Large intestine (tissue), 3 donors: ENCODE results near the gene ARHGEF25. TPM values are rescaled to one million over a fixed set of nuclear protein-coding genes. Genes with fewer than 3 reads are reported as not detected.
A peak's percentile ranks its signal among the peaks of the same experiment; 100 is the strongest.

Source experiments
- DNase-seq, 2 donors: peaks; one replicate each; pipeline versions ENCODE4 v3.0.0 to v3.0.0-alpha.2; 2013
- H3K27ac ChIP-seq: one replicate; pipeline ENCODE4 v1.5.1; 2013; ENCODE audit warnings: low read length
- H3K27me3 ChIP-seq: 2 replicates; pipeline ENCODE4 v1.6.1; 2013; ENCODE audit warnings: low read length; ENCODE audit not compliant: control insufficient read depth, insufficient read depth
- H3K36me3 ChIP-seq: 2 replicates; pipeline ENCODE4 v1.6.1; 2013; ENCODE audit warnings: low read length; ENCODE audit not compliant: control insufficient read depth, insufficient read depth
- H3K4me1 ChIP-seq: one replicate; pipeline ENCODE4 v1.6.1; 2013; ENCODE audit warnings: low read length; ENCODE audit not compliant: control insufficient read depth, insufficient read depth
- H3K4me3 ChIP-seq: one replicate; pipeline ENCODE4 v1.5.1; 2013; ENCODE audit warnings: low read length
- H3K9me3 ChIP-seq: one replicate; pipeline ENCODE4 v1.6.1; 2013; ENCODE audit warnings: mild to moderate bottlenecking, low read depth, low read length, moderate library complexity; ENCODE audit not compliant: control insufficient read depth
- WGBS: methylation state at CpG from one replicate; pipeline ENCODE4 v1.1.5; 2013; ENCODE audit warnings: low lambda C conversion rate; ENCODE audit not compliant: insufficient coverage; 5-methylcytosine and 5-hydroxymethylcytosine counted together
- polyA plus RNA-seq: library from polyadenylated mRNA; unstranded; fragments of 120-200 nt; gene quantifications from one replicate; pipeline ENCODE4 v1.2.1, GENCODE V29; 2013

Gene ARHGEF25
- polyA plus RNA-seq, 1 donor, result 17.8 TPM

DNA sequence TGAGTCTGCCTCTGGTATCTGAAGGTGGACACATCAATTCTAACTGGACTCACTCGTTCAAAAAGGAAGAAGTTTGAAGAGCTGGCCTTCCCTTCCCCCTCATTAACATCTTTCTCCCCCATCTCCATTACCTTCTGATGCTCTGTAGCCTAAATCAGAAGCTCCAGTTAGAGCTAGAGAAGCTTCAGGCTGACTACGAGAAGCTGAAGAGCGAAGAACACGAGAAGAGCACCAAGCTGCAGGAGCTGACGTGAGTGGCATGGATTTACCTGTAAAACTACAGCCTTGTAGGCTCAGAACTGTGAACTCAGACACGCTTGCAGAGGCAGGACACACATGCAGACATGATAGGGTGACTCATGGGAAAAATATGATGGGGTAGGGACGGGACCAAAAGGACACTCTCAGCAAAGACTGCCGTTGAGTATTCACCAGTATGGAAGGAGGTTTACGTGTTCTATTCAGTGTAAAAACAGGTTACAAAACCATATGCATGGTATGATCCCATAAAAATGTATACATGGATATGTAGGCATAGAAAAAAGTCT, 34.5 kb upstream of the ARHGEF25 start:
- Histone ChIP-seq H3K27me3 (peaks cover 3% of the 10 kb centered on the region), H3K9me3 (no peaks in the 10 kb centered on the region), H3K36me3 (no peaks in the 10 kb centered on the region), H3K4me3 (no peak overlapping the region), H3K4me1 (peaks cover 23% of the 10 kb centered on the region), H3K27ac (no peak overlapping the region)
- peak; percentile 26 to 36 for DNase-seq
- 100% methylated on average over 1 of the region's 9 CpGs for WGBS

- Histone ChIP-seq H3K4me3 (no peak overlapping the region), H3K27ac (no peak overlapping the region), H3K9me3 (no peaks in the 10 kb centered on the region), H3K27me3 (peaks cover 2% of the 10 kb centered on the region), H3K36me3 (no peaks in the 10 kb centered on the region), H3K4me1 (peaks cover 23% of the 10 kb centered on the region)
- no peak for DNase-seq
- 89% methylated on average over 3 of the region's 12 CpGs for WGBS
Observed at GRCh38 chr12:57577981-57578758, 33.1 kb upstream of the ARHGEF25 start.

DNA sequence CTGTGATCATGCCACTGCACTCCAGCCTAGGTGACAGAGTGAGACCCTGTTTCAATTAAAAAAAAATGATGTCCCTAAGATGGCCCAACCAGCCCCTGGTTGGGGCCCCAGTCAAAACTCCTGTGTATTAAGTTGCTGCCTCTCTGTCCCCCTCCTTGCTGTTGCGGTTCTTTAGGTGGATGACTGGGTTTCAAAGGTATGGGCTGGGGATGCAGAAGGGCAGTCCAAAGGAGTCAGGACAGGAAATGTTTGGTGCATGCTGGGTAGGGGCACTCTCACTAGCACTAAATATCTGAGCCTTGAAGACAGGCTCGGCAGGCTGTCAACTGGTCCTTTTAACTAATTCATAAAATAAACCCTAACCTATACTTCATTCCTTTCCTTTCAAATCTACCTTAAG, 32.2 kb upstream of the ARHGEF25 start:
- peaks cover 23% of the 10 kb centered on the region for H3K4me1 ChIP-seq
- DNase-seq, result no peak
- H3K27ac ChIP-seq, result no peak overlapping the region
- H3K4me3 ChIP-seq, result no peak overlapping the region
- WGBS, result 80% methylated on average over 1 of the region's 2 CpGs
- H3K27me3 ChIP-seq, result peaks cover 4% of the 10 kb centered on the region
- H3K36me3 ChIP-seq, result no peaks in the 10 kb centered on the region
- no peaks in the 10 kb centered on the region for H3K9me3 ChIP-seq

- Histone ChIP-seq H3K27ac (peak overlapping the region; percentile 40), H3K27me3 (peaks cover 6% of the 10 kb centered on the region)
- DNase-seq, result peak; percentile 41 to 81
Observed at GRCh38 chr12:57579677-57580465, 31.4 kb upstream of the ARHGEF25 start.

DNA sequence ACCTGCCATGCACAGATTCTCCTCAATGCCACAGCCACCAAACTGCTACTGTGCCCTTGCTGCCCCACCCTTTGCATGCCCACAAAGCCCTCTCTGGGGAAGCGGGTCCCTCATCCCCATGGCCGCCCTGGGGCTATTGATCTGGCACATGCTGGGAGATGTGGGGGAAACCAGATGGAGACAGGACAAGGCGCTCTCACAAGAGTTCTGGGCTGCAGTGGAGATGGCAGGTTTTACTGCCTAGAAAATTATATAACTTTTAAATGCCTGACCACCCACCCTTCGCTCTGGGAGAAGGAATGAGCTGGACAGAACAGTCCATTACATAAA, 30.8 kb upstream of the ARHGEF25 start:
- Histone ChIP-seq H3K4me3 (no peak overlapping the region), H3K9me3 (no peaks in the 10 kb centered on the region), H3K27ac (no peak overlapping the region), H3K36me3 (no peaks in the 10 kb centered on the region), H3K4me1 (peaks cover 23% of the 10 kb centered on the region), H3K27me3 (peaks cover 12% of the 10 kb centered on the region)
- WGBS, result 100% methylated on average over 1 of the region's 4 CpGs
- no peak for DNase-seq

More at GRCh38 chr12:57579677-57580465, 31.4 kb upstream of the ARHGEF25 start:
- no CpG with 5 or more reads among the region's 8 CpGs for WGBS
- Histone ChIP-seq H3K4me3 (no peak overlapping the region), H3K4me1 (peaks cover 23% of the 10 kb centered on the region), H3K9me3 (no peaks in the 10 kb centered on the region), H3K36me3 (no peaks in the 10 kb centered on the region)

- no peaks in the 10 kb centered on the region for H3K9me3 ChIP-seq
- H3K4me1 ChIP-seq, result peaks cover 12% of the 10 kb centered on the region
- WGBS, result no CpG with 5 or more reads among the region's 1 CpG
- H3K27ac ChIP-seq, result no peak overlapping the region
- no peaks in the 10 kb centered on the region for H3K36me3 ChIP-seq
- no peak for DNase-seq
- H3K27me3 ChIP-seq, result peaks cover 22% of the 10 kb centered on the region
- no peak overlapping the region for H3K4me3 ChIP-seq
Observed at GRCh38 chr12:57581802-57582201, 29.4 kb upstream of the ARHGEF25 start.

GRCh38 chr12:57582440-57582839, 28.8 kb upstream of the ARHGEF25 start:
- no peak for DNase-seq
- Histone ChIP-seq H3K9me3 (no peaks in the 10 kb centered on the region), H3K4me3 (no peak overlapping the region), H3K4me1 (peaks cover 12% of the 10 kb centered on the region), H3K27me3 (peaks cover 26% of the 10 kb centered on the region), H3K27ac (no peak overlapping the region), H3K36me3 (no peaks in the 10 kb centered on the region)
- 86% methylated on average over 1 of the region's 1 CpG for WGBS

- Histone ChIP-seq H3K27ac (no peak overlapping the region), H3K4me3 (no peak overlapping the region), H3K36me3 (no peaks in the 10 kb centered on the region), H3K27me3 (peaks cover 31% of the 10 kb centered on the region), H3K4me1 (peaks cover 12% of the 10 kb centered on the region), H3K9me3 (no peaks in the 10 kb centered on the region)
- WGBS, result 68% methylated on average over 4 of the region's 13 CpGs
- peak; percentile 55 to 62 for DNase-seq
Observed at GRCh38 chr12:57583008-57583831, 28.0 kb upstream of the ARHGEF25 start.

- WGBS, result no CpG with 5 or more reads among the region's 2 CpGs
- H3K4me3 ChIP-seq, result no peak overlapping the region
- no peaks in the 10 kb centered on the region for H3K9me3 ChIP-seq
Observed at GRCh38 chr12:57584050-57584449, 27.2 kb upstream of the ARHGEF25 start.

DNA sequence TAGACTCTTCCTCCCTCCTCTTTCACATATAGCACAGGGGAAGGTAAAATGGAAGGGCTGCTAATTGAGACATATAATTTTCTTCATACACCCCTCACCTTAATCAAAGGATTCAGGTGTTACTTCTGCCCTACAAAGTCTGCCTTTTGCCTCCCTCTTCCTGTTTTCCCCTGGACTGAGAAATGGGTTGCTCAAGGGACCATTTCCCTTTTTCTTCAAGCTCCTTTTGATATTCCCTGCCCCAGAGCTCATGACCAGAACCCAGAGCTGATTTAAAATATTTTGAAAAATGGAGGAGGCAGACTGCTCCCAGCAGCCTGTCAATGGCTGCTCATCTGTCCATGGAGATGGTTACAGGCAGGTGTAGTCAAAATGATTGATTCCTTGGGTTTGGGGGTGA, 26.5 kb upstream of the ARHGEF25 start:
- H3K4me1 ChIP-seq, result peaks cover 9% of the 10 kb centered on the region
- no peak overlapping the region for H3K4me3 ChIP-seq
- DNase-seq, result no peak
- peaks cover 33% of the 10 kb centered on the region for H3K27me3 ChIP-seq
- H3K27ac ChIP-seq, result no peak overlapping the region
- no peaks in the 10 kb centered on the region for H3K36me3 ChIP-seq
- no peaks in the 10 kb centered on the region for H3K9me3 ChIP-seq

More at GRCh38 chr12:57584050-57584449, 27.2 kb upstream of the ARHGEF25 start:
- Histone ChIP-seq H3K36me3 (no peaks in the 10 kb centered on the region), H3K27ac (no peak overlapping the region), H3K4me1 (peaks cover 12% of the 10 kb centered on the region), H3K27me3 (peaks cover 33% of the 10 kb centered on the region)
- DNase-seq, result no peak
